ENCODE results near the gene MTMR10.

GRCh38 chr15:31004220-31004733 is 12.8 kb upstream of the MTMR10 start:
- TF ChIP-seq CTCF (IDR thresholded peaks at IDR 0.05) = no peak
- TF ChIP-seq POLR2A (IDR thresholded peaks at IDR 0.05) = no peak
